ENCODE data around the gene MRPL18.
"Not testable (repeated sequence)": the region's sequence is repeated elsewhere in the genome, so short reads cannot be mapped to it uniquely, and the experiment has no call there.

Gene MRPL18

DNA sequence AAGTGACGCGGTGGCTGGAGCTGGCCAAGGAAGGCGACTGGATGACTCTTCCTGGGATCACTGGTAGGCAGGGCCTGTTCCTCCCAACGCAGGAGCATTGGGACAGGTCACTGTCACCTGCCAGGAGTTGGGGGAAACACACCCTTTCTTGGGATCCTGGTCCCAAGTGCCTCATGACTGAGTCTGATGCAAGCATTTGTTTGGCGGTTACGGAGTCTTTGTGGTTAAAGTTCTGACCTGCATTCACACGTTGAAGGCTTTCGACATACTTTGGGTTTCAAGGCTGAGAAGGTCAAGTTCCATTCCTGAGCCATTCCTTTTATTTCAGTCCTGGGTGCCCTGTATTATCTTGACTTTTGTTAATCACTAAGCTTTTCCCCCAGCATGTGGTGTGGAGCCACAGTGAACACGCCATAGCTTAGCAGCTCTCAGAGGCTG is 15.8 kb downstream of the MRPL18 start:
- TF ChIP-seq, protein P1, sequence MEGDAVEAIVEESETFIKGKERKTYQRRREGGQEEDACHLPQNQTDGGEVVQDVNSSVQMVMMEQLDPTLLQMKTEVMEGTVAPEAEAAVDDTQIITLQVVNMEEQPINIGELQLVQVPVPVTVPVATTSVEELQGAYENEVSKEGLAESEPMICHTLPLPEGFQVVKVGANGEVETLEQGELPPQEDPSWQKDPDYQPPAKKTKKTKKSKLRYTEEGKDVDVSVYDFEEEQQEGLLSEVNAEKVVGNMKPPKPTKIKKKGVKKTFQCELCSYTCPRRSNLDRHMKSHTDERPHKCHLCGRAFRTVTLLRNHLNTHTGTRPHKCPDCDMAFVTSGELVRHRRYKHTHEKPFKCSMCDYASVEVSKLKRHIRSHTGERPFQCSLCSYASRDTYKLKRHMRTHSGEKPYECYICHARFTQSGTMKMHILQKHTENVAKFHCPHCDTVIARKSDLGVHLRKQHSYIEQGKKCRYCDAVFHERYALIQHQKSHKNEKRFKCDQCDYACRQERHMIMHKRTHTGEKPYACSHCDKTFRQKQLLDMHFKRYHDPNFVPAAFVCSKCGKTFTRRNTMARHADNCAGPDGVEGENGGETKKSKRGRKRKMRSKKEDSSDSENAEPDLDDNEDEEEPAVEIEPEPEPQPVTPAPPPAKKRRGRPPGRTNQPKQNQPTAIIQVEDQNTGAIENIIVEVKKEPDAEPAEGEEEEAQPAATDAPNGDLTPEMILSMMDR (IDR thresholded peaks at IDR 0.05; ENCODE audit: low read depth, low read length) = no peak
- no peak overlapping the region for H3K4me3 ChIP-seq (ENCODE audit: low read depth, low read length)

DNA sequence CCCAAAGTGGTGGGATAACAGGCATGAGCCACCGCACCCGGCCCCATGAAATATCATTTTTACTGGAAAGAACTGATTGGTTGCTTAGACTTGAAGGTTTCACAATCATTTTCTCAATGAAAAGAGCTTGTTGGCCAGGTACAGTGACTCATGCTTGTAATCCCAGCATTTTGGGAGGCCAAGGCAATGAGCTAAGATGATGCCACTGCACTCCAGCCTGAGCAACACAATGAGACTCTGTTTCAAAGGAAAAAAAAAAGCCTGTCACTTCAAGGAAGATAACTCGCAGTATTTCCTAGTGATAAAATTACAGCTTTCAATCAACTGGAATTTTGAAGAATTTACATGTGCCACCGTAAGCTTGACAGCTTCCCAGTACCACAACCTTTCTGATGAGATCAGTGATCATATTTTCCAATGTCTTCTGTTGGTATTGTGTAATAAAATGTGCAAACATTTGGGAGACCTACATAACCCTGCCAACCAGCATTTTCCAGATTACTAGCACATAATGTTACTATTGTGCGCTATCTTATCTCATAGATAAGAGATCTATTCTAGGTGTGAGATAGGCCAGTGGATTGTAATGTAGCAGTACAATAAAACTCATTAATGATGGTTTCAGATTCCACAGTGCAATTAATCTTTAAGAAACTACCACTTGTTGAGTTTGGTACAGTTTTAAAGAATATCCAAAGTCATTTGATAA is 17.0 kb downstream of the MRPL18 start:
- TF ChIP-seq, protein P1 (IDR thresholded peaks at IDR 0.05; ENCODE audit: low read depth, low read length) = no peak
- no peak overlapping the region for H3K4me3 ChIP-seq (ENCODE audit: low read depth, low read length)

DNA sequence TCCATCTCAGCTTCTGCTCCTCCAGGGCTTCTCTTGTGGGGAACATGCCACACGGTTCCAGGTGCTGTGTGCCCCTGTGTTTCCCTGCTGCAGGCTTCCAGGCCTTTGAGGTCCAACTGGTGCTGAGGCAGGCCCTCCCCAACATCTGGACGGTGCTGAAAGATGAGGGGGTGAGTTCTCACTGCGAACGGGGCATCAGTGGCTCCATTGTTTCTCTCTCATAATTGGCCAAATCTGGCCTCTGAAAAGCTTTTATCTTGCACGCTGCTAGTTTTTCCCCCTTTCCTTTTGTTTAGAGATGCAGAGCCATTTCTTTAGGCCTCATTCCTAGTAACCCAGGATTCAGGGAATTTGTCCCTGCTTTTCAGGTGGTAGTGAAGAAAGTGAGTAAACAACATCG is 18.4 kb downstream of the MRPL18 start:
- H3K4me3 ChIP-seq (ENCODE audit: low read depth, low read length) = no peak overlapping the region
- TF ChIP-seq, protein P1 (IDR thresholded peaks at IDR 0.05; ENCODE audit: low read depth, low read length) = no peak

DNA sequence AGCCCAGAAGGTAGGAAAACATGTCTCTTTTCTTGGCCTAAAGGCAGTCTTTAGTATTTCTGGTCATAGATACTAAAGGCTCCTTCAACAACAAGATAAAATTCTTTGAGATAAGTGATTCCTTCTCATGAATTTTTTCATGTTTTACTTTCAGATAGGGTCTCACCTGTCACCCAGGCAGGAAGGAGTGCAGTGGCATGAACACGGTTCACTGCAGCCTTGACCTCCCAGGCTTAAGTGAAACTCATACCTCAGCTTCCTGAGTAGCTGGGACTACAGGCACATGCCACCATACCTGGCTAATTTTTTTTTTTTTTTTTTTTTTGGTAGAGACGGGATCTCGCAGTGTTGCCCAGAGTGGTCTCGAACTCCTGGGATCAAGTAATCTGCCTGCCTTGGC is 18.9 kb downstream of the MRPL18 start:
- H3K4me3 ChIP-seq (ENCODE audit: low read depth, low read length) = no peak overlapping the region
- TF ChIP-seq, protein P1 (IDR thresholded peaks at IDR 0.05; ENCODE audit: low read depth, low read length) = no peak

DNA sequence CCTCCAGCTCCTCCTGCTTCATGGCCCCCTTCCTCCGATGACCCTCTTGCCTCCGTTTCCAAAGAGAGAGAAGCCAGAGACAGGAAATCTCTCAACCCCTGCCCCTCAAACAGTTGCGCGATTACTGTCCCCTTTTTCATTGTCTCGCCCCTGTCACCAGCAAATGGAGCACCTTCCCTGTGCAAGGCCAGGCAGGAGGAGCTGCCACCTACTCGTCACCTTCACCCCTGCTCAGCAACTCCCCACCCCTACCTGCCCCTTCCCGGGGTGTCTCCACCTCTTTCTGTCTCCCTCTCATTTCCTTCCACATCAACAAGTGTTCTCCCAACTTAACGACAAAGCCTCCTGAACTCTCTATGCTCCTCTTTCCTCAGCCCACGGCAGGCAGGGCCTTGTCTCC is 23.5 kb downstream of the MRPL18 start:
- TF ChIP-seq, protein P1 (IDR thresholded peaks at IDR 0.05; ENCODE audit: low read depth, low read length) = no peak

DNA sequence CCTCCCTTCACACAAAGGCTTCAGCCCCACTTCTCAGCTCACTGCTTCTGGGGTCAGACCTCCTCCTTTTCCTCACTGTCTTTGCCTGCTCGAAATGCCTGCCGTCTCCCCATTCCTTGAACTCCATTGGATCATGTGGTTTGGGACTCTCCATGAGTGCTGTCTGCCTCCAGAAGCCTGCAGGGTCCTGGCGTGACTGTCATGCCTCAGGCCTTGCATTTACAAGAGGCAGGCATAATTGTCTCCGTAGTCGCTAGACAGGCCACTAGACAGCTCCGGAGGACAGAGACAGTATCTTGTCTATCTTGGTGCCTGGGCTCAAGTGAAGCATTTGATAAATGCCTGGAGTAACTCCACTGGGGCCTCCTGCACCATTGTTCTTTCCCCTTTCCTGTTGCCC is 25.1 kb downstream of the MRPL18 start:
- TF ChIP-seq, protein P1 (IDR thresholded peaks at IDR 0.05; ENCODE audit: low read depth, low read length) = no peak
- no peak overlapping the region for H3K4me3 ChIP-seq (ENCODE audit: low read depth, low read length)

More for the DNA sequence above, 23.5 kb downstream of the MRPL18 start:
- H3K4me3 ChIP-seq (ENCODE audit: low read depth, low read length) = no peak overlapping the region

DNA sequence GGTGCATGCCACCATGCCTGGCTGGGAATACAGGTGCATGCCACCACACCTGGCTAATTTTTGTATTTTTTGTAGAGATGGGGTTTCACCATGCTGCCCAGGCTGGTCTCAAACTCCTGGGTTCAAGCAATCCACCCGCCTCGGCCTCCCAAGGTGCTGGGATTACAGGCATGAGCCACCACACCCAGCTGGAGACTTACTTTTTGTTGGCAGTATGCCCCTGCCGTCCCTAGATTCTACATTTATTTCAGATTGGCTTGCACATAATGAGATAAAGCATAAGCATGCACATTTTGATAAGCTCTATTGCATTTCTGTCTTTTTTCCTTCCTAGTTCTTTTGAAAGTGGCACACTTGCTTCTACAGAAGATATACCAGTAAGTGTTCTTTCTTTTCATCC is 26.5 kb downstream of the MRPL18 start:
- not testable (repeated sequence) for H3K4me3 ChIP-seq (ENCODE audit: low read depth, low read length)

All from WI38 (cell line).